GM21825 (cell line): ENCODE data around the gene PPA2.
A peak's percentile ranks its signal among the peaks of the same experiment; 100 is the strongest.
"Not testable (repeated sequence)": the region's sequence is repeated elsewhere in the genome, so short reads cannot be mapped to it uniquely, and the experiment has no call there.

Experiments
- ATAC-seq: cut with Tn5 transposase; IDR thresholded peaks from one replicate; pipeline ENCODE4 v1.9.1; 2021; ENCODE audit warnings: mild to moderate bottlenecking, moderate library complexity; ENCODE audit not compliant: unreplicated experiment

The PPA2 gene

GRCh38 chr4:105460306-105460705 lies 13.6 kb downstream of the PPA2 start:
- ATAC-seq: no peak

DNA sequence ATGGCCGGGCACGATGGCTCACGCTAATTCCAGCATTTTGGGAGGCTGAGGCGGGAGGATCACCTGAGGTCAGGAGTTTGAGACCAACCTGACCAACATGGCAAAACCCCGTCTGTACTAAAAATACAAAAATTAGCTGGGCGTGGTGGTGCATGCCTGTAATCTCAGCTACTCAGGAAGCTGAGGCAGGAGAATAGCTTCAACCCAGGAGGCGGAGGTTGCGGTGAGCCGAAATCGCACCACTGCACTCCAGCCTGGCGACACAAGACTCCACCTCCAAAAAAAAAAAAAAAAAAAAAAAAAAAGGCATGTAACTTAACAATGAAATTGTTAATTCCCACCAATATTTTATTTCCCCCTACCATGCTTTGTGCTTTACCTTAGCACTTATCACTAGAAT lies 15.3 kb downstream of the PPA2 start:
- ATAC-seq: not testable (repeated sequence)

DNA sequence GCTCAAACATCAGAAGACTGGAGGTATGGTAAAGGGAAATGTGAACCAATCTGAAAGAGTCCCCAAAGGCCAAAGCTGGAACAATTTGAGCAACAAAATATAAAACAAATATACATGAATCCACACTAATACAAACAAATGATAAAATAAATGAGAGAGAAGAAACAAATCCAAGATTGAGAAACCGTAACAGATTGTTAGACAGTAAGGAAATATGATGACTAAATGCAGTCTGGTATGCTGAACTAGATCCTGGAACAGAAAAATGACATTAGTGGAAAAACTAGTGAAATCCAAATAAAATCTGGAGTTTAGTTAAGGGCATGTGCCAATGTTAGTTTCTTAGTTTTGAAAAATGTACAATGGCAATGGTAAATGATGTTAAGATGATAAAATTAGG lies 15.9 kb downstream of the PPA2 start:
- no peak for ATAC-seq

DNA sequence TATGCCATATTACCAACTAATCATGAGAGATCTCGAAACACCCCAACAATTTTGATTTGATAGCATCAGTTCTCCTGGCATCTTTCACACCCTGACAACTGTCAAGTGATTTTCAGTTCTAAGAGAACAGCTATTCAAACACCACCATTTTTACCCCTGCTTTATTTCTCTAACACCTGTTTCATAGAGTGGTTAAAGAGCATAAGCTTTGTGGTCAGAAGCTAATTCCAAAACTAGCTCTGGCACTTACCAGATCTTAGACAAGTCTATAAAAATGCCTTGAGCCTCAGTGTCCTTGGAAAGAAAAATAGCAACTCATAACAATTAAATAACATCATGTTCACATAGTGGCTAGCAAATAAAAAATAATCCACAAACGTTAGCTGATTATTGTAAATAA lies 17.9 kb downstream of the PPA2 start:
- no peak for ATAC-seq

- ATAC-seq: no peak
Observed at GRCh38 chr4:105455182-105455581, 18.7 kb downstream of the PPA2 start.

DNA sequence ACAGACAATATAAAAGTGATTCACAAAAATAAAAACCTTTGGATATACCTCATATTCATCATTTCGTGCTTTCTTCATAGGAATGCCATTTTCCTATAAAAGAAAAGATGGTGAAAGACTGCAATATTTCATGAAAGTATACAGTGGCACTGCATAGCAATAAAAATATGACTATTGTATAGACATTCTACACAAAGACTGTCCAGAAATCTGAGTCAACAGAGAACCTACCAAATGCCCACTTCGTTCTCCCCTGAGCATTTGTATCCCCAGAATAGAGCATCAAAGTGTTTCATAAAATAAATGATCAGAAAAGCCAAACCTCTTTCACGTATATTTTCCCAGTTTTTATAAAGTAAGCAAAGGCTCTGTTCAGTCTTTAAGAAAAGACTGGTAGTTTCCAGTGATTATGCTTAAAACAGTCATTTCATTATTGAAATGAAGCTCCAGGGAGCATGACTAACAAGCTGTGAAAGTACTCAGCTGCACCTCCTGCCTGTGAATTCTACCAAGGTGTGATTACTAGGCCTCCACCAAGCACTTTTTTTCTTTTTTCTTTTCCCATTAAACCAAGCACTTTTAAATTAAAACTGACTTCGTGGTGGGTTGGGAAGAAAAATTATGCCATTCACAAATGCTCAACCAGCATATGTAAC lies 20.2 kb downstream of the PPA2 start:
- ATAC-seq: peak; percentile 87

DNA sequence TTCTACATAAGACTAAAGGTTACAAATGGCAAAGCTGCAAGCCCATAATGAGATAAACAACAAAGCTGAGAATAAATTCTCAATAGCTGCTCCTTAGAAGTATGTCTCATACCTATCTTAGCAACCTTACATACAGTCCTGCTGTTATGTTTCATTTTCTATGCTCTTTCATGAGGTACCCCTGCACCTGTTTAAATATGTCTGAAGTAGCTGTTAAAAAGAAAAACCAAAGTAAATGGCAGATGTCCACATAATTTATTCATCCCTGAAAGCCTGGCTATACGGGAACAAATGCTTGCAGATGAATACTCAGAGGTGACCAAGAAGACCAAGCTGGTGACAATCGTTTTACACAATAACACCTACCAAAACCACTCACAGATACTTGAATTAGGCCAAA lies 22.5 kb downstream of the PPA2 start:
- ATAC-seq: no peak

DNA sequence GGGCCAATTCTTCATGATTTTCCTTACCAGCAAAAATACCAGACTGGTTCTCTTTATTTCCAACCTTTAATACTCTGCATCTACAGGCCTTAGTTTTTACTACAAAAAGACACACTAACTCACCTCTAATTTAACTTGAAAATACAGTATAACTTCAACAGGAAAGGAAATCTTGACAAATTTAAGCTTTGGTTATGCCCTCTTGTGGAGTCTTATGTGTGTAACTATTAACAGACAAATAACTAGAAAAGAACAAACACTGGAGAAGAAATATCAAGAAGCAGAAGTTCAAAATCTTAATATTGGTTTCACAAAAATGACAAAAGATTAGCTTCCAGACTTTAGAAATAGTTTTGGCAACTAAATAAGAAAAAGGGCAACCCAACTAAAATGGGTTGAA lies 33.0 kb downstream of the PPA2 start:
- no peak for ATAC-seq

GRCh38 chr4:105437637-105438036 lies 36.2 kb downstream of the PPA2 start:
- ATAC-seq: no peak

DNA sequence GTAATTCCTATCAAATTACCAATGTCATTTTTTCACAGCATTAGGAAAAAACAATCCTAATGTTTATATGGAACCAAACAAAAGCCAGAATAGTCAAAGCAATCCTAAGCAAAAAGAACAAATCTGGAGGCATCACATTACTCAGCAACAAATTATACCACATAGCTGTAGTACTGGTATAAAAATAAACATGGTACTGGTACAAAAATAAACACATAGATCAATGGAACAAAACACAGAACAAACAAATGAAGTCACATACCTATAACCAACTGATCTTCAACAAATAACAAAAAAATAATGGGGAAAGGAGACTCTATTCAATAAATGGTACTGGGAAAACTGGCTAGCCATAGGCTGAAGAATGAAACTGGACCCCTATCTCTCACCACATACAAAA lies 37.4 kb downstream of the PPA2 start:
- ATAC-seq: no peak

DNA sequence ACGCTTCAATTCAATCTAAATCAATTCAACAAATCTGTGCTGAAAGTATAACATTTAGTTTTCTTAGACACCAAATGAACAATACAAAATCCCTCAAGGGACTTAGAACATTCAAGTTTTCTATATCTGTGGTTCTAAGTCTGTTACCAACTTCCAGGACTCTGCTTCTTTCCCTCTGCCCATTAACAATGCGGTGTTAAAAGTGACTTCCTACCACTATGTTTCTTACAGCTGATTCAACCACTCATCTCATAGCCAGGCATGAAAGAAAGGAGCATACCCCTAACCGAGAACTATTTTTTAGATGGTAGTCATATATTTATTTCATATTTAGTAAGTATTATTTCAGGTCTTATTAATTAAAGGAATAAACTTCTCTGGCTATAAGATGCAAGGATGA lies 38.9 kb downstream of the PPA2 start:
- ATAC-seq: no peak

DNA sequence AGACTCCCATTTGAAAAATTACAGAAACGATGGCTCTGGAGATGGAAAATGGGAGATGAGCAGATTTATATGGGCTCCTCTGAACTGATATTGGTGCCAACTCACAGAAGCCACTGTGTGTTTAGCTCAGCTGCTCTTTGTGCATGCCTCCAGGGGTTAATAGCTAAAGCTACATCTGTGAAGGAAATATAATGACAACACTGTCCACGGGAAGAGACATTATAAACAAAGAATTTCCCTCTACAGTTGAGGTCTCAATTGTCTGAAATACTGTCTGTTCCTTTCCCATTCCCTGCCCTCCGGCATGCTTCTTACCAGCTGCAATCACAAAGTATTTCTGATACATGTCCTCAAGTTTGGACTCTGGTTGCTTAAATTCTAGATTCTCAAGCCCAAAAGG lies 40.4 kb downstream of the PPA2 start:
- ATAC-seq: no peak

GRCh38 chr4:105432438-105432837 lies 41.4 kb downstream of the PPA2 start:
- no peak for ATAC-seq

GRCh38 chr4:105430811-105431210 lies 43.1 kb downstream of the PPA2 start:
- ATAC-seq: no peak

- no peak for ATAC-seq
Observed at GRCh38 chr4:105426187-105426897, 47.5 kb downstream of the PPA2 start.

GRCh38 chr4:105422207-105422920 lies 51.5 kb downstream of the PPA2 start:
- ATAC-seq: no peak

- no peak for ATAC-seq
Observed at GRCh38 chr4:105417624-105418023, 56.2 kb downstream of the PPA2 start.

- no peak for ATAC-seq
Observed at GRCh38 chr4:105415281-105415744, 58.5 kb downstream of the PPA2 start.

- ATAC-seq: no peak
Observed at GRCh38 chr4:105414316-105414715, 59.5 kb downstream of the PPA2 start.

- not testable (repeated sequence) for ATAC-seq
Observed at GRCh38 chr4:105409135-105409534, 64.7 kb downstream of the PPA2 start.

GRCh38 chr4:105400901-105401677 lies 72.8 kb downstream of the PPA2 start:
- no peak for ATAC-seq
